HepG2 (cell line): ENCODE measurements around the gene GNB1. TPM values are rescaled to one million over a fixed set of nuclear protein-coding genes. Genes with fewer than 3 reads are reported as not detected.
A peak's percentile ranks its signal among the peaks of the same experiment; 100 is the strongest.

Source experiments
- ATF7-NPFF ChIP-seq: sonication (generic); formaldehyde crosslinking; IDR thresholded peaks from 2 replicates; pipeline ENCODE4 v1.8.1; 2023; ENCODE audit warnings: mild to moderate bottlenecking, low read depth, missing genetic modification reagents, moderate library complexity
- MIER3 ChIP-seq: IDR thresholded peaks from 2 replicates; pipeline ENCODE4 v1.6.1; 2016; ENCODE audit warnings: missing compliant biosample characterization, borderline replicate concordance
- SALL1 ChIP-seq: sonication (generic); formaldehyde crosslinking; IDR thresholded peaks from 2 replicates; pipeline ENCODE4 v1.8.0; 2022; ENCODE audit warnings: mild to moderate bottlenecking, missing genetic modification reagents
- SAP130 ChIP-seq: IDR thresholded peaks from 2 replicates; pipeline ENCODE4 v1.6.1; 2016; ENCODE audit warnings: low read depth
- ZNF687 ChIP-seq: sonication (generic); formaldehyde crosslinking; IDR thresholded peaks from 2 replicates; pipeline ENCODE4 v1.5.1; 2020; ENCODE audit warnings: mild to moderate bottlenecking, missing genetic modification reagents, moderate library complexity
- polyA plus RNA-seq, 8 experiments: library from polyadenylated mRNA; depleted of rRNA in 3 of 8; stranded (reverse) in 7 of 8; unstranded in 1 of 8; fragments of >200 nt; fragmentation: Illumina TruSeq in 4 of 8; extraction: Trizol in 4 of 8; gene quantifications; 2 replicates each; pipeline versions ENCODE4 v1.2.1 to v1.2.3, GENCODE V29; 2011 to 2016; ENCODE audit warnings: low read depth in 4 of 8, missing spikeins in 1 of 8, mixed read lengths in 1 of 8; ENCODE audit not compliant: insufficient read depth in 1 of 8
- total RNA-seq, 5 experiments: library from RNA; depleted of rRNA; stranded (reverse); fragments of >200 nt; fragmentation: Illumina TruSeq; extraction: Trizol; gene quantifications; 2 replicates each; pipeline ENCODE4 v1.2.3, GENCODE V29; 2016; ENCODE audit warnings: low read depth in 1 of 5
- TF ChIP-seq, protein P1 (sequence below): IDR thresholded peaks from 2 replicates; pipeline ENCODE4 v1.4.0; 2020; ENCODE audit warnings: mild to moderate bottlenecking, missing genetic modification reagents
- TF ChIP-seq, protein P2 (sequence below): IDR thresholded peaks from 2 replicates; pipeline ENCODE4 v1.6.1; 2016
- TF ChIP-seq, protein P3 (sequence below): sonication (generic); formaldehyde crosslinking; IDR thresholded peaks from 2 replicates; pipeline ENCODE4 v1.4.0; 2020; ENCODE audit warnings: missing genetic modification reagents, mild to moderate bottlenecking, borderline replicate concordance
- TF ChIP-seq, protein P4 (sequence below), 2 experiments: sonication (generic) in 1 of 2; formaldehyde crosslinking in 1 of 2; IDR thresholded peaks; 2 replicates each; pipeline versions ENCODE4 v1.4.0 to v1.6.1; 2018 to 2020; ENCODE audit warnings: missing genetic modification reagents in 2 of 2, borderline replicate concordance in 1 of 2, low read depth in 1 of 2, mild to moderate bottlenecking in 1 of 2, missing biosample characterization in 1 of 2
- TF ChIP-seq, protein P5 (sequence below): sonication (generic); formaldehyde crosslinking; IDR thresholded peaks from 2 replicates; pipeline ENCODE4 v1.8.1; 2022; ENCODE audit warnings: mild to moderate bottlenecking, missing genetic modification reagents

GNB1 gene
- total and polyA plus RNA-seq, 2 of the 13 experiments (the other 11 are each of a cell fraction or from before 2014, with no cell fraction given): 66.2 to 327 TPM

DNA sequence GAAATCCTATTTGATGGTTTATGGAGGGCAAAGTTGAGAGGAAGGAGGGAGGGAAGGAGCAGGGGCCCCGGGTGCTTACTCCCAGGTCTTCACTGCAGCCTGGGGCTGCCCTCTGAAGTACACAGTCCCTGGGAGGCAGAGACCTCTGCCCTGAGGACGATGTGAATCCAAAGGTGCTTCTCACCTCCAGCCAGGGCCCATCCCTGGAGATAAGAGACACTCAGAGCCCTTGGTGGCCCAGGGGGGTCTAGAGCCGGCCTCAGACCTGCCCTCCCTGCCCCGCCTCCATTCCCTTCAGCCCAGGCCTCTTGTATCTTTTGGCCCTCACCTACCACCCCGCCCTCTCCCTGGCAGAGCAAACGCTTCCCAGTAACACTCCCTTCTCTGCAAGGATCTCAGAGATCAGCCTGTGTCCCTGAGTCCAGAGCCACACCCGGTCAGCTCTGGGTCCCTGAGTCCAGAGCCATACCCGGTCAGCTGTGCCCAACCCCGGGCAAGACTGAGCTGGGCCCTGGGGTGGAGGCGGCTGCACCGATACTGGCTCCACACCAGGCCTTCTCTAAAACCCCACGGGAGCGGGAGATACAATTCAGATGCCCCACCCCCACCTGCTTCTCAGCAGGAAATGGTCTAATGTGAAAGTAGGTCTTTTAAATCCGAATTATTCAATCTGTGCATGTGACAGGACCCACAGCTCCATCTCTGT, 3.6 kb upstream of the GNB1 start (continued):
- TF ChIP-seq, protein P1, sequence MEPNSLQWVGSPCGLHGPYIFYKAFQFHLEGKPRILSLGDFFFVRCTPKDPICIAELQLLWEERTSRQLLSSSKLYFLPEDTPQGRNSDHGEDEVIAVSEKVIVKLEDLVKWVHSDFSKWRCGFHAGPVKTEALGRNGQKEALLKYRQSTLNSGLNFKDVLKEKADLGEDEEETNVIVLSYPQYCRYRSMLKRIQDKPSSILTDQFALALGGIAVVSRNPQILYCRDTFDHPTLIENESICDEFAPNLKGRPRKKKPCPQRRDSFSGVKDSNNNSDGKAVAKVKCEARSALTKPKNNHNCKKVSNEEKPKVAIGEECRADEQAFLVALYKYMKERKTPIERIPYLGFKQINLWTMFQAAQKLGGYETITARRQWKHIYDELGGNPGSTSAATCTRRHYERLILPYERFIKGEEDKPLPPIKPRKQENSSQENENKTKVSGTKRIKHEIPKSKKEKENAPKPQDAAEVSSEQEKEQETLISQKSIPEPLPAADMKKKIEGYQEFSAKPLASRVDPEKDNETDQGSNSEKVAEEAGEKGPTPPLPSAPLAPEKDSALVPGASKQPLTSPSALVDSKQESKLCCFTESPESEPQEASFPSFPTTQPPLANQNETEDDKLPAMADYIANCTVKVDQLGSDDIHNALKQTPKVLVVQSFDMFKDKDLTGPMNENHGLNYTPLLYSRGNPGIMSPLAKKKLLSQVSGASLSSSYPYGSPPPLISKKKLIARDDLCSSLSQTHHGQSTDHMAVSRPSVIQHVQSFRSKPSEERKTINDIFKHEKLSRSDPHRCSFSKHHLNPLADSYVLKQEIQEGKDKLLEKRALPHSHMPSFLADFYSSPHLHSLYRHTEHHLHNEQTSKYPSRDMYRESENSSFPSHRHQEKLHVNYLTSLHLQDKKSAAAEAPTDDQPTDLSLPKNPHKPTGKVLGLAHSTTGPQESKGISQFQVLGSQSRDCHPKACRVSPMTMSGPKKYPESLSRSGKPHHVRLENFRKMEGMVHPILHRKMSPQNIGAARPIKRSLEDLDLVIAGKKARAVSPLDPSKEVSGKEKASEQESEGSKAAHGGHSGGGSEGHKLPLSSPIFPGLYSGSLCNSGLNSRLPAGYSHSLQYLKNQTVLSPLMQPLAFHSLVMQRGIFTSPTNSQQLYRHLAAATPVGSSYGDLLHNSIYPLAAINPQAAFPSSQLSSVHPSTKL: no peak
- peak; percentile 13; the same call in 1 of the 2 replicates for TF ChIP-seq ZNF687 (CRISPR knock-in tag)
- TF ChIP-seq, protein P2, sequence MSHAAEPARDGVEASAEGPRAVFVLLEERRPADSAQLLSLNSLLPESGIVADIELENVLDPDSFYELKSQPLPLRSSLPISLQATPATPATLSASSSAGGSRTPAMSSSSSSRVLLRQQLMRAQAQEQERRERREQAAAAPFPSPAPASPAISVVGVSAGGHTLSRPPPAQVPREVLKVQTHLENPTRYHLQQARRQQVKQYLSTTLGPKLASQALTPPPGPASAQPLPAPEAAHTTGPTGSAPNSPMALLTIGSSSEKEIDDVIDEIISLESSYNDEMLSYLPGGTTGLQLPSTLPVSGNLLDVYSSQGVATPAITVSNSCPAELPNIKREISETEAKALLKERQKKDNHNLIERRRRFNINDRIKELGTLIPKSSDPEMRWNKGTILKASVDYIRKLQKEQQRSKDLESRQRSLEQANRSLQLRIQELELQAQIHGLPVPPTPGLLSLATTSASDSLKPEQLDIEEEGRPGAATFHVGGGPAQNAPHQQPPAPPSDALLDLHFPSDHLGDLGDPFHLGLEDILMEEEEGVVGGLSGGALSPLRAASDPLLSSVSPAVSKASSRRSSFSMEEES (CRISPR knock-in tag): 0 out of 2 replicates have a peak, but pooled peaks have one; percentile 13
- TF ChIP-seq, protein P3, sequence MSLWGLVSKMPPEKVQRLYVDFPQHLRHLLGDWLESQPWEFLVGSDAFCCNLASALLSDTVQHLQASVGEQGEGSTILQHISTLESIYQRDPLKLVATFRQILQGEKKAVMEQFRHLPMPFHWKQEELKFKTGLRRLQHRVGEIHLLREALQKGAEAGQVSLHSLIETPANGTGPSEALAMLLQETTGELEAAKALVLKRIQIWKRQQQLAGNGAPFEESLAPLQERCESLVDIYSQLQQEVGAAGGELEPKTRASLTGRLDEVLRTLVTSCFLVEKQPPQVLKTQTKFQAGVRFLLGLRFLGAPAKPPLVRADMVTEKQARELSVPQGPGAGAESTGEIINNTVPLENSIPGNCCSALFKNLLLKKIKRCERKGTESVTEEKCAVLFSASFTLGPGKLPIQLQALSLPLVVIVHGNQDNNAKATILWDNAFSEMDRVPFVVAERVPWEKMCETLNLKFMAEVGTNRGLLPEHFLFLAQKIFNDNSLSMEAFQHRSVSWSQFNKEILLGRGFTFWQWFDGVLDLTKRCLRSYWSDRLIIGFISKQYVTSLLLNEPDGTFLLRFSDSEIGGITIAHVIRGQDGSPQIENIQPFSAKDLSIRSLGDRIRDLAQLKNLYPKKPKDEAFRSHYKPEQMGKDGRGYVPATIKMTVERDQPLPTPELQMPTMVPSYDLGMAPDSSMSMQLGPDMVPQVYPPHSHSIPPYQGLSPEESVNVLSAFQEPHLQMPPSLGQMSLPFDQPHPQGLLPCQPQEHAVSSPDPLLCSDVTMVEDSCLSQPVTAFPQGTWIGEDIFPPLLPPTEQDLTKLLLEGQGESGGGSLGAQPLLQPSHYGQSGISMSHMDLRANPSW: no peak
- peak; percentile 2; the same call in 1 of the 2 replicates for TF ChIP-seq SALL1
- TF ChIP-seq, protein P4, sequence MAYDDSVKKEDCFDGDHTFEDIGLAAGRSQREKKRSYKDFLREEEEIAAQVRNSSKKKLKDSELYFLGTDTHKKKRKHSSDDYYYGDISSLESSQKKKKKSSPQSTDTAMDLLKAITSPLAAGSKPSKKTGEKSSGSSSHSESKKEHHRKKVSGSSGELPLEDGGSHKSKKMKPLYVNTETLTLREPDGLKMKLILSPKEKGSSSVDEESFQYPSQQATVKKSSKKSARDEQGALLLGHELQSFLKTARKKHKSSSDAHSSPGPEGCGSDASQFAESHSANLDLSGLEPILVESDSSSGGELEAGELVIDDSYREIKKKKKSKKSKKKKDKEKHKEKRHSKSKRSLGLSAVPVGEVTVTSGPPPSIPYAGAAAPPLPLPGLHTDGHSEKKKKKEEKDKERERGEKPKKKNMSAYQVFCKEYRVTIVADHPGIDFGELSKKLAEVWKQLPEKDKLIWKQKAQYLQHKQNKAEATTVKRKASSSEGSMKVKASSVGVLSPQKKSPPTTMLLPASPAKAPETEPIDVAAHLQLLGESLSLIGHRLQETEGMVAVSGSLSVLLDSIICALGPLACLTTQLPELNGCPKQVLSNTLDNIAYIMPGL (CRISPR knock-in tag; IDR thresholded peaks at IDR 0.05; ENCODE audit: borderline replicate concordance in 1 of 2, low read depth in 1 of 2): no peak
- TF ChIP-seq, protein P5, sequence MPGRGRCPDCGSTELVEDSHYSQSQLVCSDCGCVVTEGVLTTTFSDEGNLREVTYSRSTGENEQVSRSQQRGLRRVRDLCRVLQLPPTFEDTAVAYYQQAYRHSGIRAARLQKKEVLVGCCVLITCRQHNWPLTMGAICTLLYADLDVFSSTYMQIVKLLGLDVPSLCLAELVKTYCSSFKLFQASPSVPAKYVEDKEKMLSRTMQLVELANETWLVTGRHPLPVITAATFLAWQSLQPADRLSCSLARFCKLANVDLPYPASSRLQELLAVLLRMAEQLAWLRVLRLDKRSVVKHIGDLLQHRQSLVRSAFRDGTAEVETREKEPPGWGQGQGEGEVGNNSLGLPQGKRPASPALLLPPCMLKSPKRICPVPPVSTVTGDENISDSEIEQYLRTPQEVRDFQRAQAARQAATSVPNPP: peak; percentile 22; the same call in 1 of the 2 replicates
- peak; percentile 9; the same call in 1 of the 2 replicates for TF ChIP-seq SAP130 (CRISPR knock-in tag)
- peak; percentile 24; the same call in 1 of the 2 replicates for TF ChIP-seq ATF7-NPFF
- TF ChIP-seq MIER3 (CRISPR knock-in tag): no peak
